ENCODE data around the gene SCGN. TPM values are rescaled to one million over a fixed set of nuclear protein-coding genes. Genes with fewer than 3 reads are reported as not detected.

Gene SCGN
- total RNA-seq, 1 experiment from 2014 or later, result not detected

DNA sequence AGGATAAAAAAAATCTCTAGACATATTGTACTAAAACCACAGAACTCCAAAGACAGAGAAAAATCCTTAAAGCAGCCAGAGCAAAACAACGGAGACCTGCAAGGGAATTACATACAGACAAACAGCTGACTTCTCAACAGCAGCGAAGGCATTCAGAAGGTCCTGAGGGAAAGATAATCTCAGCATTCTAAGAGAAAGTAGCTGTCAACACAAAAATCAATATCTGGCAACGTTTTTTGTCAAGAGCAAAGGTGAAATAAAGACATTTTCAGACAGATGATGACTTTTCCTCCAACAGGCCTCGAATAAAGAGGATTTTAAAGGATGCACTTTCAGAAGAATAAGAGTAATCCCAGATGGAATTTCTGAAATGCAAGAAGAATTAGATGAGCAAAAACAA, 6.1 kb upstream of the SCGN start:
- Histone ChIP-seq H3K27ac (ENCODE audit: low read length) (no peak overlapping the region), H3K4me3 (ENCODE audit: low read depth in 2 of 2, low read length in 2 of 2) (no peak overlapping the region), H3K4me1 (ENCODE audit: control insufficient read depth, insufficient read depth, low read length) (no peaks in the 10 kb centered on the region), H3K36me3 (ENCODE audit: control insufficient read depth, insufficient read depth, low read length) (no peaks in the 10 kb centered on the region), H3K27me3 (ENCODE audit: control insufficient read depth, insufficient read depth, low read length) (peaks cover 8% of the 10 kb centered on the region), H3K9me3 (ENCODE audit: control insufficient read depth, insufficient read depth, low read depth, low read length) (no peaks in the 10 kb centered on the region)
- ChIA-PET POLR2A (no interaction called here), CTCF (no interaction called here)
- TF ChIP-seq POLR2AphosphoS5 (IDR thresholded peaks at IDR 0.05; ENCODE audit: low read depth, low read length), result no peak
- TF ChIP-seq, protein P1, sequence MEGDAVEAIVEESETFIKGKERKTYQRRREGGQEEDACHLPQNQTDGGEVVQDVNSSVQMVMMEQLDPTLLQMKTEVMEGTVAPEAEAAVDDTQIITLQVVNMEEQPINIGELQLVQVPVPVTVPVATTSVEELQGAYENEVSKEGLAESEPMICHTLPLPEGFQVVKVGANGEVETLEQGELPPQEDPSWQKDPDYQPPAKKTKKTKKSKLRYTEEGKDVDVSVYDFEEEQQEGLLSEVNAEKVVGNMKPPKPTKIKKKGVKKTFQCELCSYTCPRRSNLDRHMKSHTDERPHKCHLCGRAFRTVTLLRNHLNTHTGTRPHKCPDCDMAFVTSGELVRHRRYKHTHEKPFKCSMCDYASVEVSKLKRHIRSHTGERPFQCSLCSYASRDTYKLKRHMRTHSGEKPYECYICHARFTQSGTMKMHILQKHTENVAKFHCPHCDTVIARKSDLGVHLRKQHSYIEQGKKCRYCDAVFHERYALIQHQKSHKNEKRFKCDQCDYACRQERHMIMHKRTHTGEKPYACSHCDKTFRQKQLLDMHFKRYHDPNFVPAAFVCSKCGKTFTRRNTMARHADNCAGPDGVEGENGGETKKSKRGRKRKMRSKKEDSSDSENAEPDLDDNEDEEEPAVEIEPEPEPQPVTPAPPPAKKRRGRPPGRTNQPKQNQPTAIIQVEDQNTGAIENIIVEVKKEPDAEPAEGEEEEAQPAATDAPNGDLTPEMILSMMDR (IDR thresholded peaks at IDR 0.05), result no peak
- no peak for TF ChIP-seq TCF7L2 (IDR thresholded peaks at IDR 0.05; ENCODE audit: low read depth, low read length)
- no peak for ATAC-seq
- in situ Hi-C loops (cut with HindIII; ENCODE audit: low pct_unique_long_range_greater_than_20kb, low sequenced_read_pairs) (no loop called here), intact Hi-C loops (cut with micrococcal nuclease; ENCODE audit: unreplicated experiment) (no loop called here)
- BruUV-seq (replicated peaks), result no TSS peak
- no peak for DNase-seq (ENCODE audit: low read depth, low spot score)

DNA sequence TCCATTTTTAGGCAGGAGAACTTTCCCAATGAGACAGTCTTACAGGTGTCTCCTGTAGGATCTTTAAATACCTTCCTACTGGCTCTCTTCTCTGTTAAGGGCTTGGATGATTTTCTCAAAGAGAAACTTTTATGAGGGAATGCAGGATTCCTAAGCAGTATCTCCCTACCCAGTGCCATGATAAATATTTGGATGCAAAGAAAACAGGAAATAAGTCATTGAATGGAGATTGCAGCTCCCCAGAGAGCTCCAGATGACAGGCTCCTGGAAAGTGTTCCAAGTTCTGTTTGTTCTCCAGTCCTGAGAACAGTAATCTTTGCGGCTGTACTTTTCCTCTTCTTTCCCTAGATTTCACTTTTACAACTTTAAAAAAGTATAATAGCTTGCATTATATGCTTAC, 2.4 kb upstream of the SCGN start:
- no peak overlapping the region for H3K27ac ChIP-seq (ENCODE audit: low read length)
- TF ChIP-seq, protein P1 (IDR thresholded peaks at IDR 0.05), result no peak
- no peak for TF ChIP-seq SIN3A (IDR thresholded peaks at IDR 0.05; ENCODE audit: borderline replicate concordance, insufficient read depth, low read depth, low read length)
- no peak for TF ChIP-seq TCF7L2 (IDR thresholded peaks at IDR 0.05; ENCODE audit: low read depth, low read length)
- no peak for TF ChIP-seq POLR2AphosphoS5 (IDR thresholded peaks at IDR 0.05; ENCODE audit: low read depth, low read length)
- TF ChIP-seq, protein P2, sequence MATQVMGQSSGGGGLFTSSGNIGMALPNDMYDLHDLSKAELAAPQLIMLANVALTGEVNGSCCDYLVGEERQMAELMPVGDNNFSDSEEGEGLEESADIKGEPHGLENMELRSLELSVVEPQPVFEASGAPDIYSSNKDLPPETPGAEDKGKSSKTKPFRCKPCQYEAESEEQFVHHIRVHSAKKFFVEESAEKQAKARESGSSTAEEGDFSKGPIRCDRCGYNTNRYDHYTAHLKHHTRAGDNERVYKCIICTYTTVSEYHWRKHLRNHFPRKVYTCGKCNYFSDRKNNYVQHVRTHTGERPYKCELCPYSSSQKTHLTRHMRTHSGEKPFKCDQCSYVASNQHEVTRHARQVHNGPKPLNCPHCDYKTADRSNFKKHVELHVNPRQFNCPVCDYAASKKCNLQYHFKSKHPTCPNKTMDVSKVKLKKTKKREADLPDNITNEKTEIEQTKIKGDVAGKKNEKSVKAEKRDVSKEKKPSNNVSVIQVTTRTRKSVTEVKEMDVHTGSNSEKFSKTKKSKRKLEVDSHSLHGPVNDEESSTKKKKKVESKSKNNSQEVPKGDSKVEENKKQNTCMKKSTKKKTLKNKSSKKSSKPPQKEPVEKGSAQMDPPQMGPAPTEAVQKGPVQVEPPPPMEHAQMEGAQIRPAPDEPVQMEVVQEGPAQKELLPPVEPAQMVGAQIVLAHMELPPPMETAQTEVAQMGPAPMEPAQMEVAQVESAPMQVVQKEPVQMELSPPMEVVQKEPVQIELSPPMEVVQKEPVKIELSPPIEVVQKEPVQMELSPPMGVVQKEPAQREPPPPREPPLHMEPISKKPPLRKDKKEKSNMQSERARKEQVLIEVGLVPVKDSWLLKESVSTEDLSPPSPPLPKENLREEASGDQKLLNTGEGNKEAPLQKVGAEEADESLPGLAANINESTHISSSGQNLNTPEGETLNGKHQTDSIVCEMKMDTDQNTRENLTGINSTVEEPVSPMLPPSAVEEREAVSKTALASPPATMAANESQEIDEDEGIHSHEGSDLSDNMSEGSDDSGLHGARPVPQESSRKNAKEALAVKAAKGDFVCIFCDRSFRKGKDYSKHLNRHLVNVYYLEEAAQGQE (IDR thresholded peaks at IDR 0.05; ENCODE audit: insufficient read depth in 1 of 2, low read depth in 2 of 2, low read length in 1 of 2), result no peak
- ATAC-seq (no peak), DNase-seq (ENCODE audit: low read depth, low spot score) (no peak)
- H3K27me3 ChIP-seq (ENCODE audit: control insufficient read depth, insufficient read depth, low read length), result peaks cover 8% of the 10 kb centered on the region
- no TSS peak for BruUV-seq (replicated peaks)
- no peaks in the 10 kb centered on the region for H3K4me1 ChIP-seq (ENCODE audit: control insufficient read depth, insufficient read depth, low read length)
- no peaks in the 10 kb centered on the region for H3K36me3 ChIP-seq (ENCODE audit: control insufficient read depth, insufficient read depth, low read length)
- CTCF ChIA-PET, result no interaction called here
- POLR2A ChIA-PET, result no interaction called here
- H3K4me3 ChIP-seq (ENCODE audit: low read depth in 2 of 2, low read length in 2 of 2), result no peak overlapping the region
- in situ Hi-C loops (cut with HindIII; ENCODE audit: low pct_unique_long_range_greater_than_20kb, low sequenced_read_pairs), result no loop called here
- intact Hi-C loops (cut with micrococcal nuclease; ENCODE audit: unreplicated experiment), result no loop called here
- H3K9me3 ChIP-seq (ENCODE audit: control insufficient read depth, insufficient read depth, low read depth, low read length), result no peaks in the 10 kb centered on the region
